GM15510 (cell line): Measurements from ENCODE around the gene DNAJA3.

Experiments used
- POLR2A ChIP-seq: IDR thresholded peaks from 3 replicates; pipeline ENCODE4 v1.6.1; 2011; ENCODE audit warnings: borderline replicate concordance; ENCODE audit not compliant: insufficient read length; ENCODE audit errors: extremely low read depth

Gene DNAJA3

DNA sequence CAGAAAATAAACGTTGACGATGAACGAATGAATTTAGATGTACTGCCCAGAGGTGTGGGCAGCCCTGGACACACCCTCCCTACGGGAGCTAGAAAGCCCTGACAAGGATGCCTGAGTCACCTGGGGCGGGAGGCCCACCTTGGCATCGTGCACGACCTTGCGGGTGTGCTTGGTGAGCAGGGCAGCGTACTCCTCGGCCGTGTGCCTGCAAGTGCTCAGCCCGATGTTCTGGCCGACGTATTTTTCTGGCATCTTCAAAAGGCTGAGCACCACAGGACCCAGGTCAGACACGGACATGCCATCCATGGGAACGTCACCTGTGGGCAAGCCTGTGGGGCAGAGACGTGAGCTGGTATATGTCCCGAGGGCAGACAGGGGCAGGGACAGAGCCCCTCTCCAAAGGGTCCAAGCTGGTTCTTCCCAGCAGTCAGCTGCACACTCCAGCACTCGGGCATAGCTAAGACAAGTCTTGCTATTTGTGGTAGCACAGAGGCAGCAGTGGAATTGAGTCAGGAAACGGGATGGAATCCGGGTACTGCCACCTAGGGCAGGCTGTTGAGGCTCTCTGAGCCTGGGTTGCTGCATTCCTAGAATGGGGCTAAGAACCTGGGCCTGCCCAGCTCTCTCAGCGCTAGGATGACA is 38.0 kb downstream of the DNAJA3 start:
- no peak for TF ChIP-seq POLR2A

DNA sequence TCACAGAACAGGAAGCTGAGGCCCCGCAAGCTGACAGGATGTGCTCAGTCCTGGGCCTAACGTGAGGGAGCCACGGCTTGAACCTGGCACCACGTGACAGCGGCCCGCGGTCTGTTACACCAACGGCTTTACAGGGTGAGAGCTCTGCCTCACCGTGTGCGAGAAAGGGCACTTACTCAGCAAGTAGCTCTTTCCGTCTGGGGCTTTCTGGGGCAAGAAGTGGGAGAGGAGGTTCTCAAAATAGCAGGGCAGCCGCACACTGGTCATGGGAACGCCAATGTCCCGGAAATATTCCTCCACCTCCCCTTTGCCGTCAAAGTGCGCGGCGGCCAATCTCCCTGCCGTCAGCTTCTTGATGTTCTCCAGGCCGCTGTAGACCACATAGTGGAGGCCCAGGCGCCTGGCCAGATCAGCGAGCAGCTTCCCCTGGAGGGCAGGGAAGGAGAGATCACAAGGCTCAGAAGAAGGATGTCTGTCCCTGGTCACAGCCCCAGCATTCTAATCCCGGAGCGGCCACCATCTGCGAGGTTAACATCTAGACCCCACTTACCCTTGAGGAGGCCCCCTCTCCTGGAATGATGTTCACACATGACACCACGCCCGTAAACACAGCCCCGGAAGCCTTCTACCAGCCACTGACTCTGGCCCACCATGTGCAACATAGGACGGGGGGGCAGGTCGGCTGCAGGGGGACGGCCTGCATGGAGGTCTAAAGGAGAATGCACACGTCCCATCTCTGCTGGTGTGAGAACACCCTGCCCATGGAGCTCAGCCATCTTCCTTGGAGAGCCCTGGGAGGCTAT is 40.5 kb downstream of the DNAJA3 start:
- no peak for TF ChIP-seq POLR2A

DNA sequence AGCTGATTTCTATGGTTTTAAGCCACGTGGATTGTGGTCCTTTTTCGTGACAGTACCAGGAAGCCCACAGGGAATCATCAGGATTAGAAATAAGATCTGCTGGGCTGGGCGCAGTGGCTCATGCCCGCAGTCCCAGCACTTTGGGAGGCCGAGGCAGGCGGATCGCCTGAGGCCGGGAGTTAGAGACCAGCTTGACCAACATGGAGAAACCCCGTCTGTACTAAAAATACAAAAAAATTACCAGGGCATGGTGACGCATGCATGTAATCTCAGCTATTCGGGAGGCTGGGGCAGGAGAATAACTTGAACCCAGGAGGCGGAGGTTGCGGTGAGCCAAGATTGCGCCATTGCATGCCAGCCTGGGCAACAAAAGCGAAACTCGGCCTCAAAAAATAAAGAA is 42.2 kb downstream of the DNAJA3 start:
- TF ChIP-seq POLR2A: no peak

GRCh38 chr16:4468972-4469371 is 43.3 kb downstream of the DNAJA3 start:
- TF ChIP-seq POLR2A: no peak

- TF ChIP-seq POLR2A: no peak
These were observed 46.2 kb downstream of the DNAJA3 start for GRCh38 chr16:4471869-4472268.

DNA sequence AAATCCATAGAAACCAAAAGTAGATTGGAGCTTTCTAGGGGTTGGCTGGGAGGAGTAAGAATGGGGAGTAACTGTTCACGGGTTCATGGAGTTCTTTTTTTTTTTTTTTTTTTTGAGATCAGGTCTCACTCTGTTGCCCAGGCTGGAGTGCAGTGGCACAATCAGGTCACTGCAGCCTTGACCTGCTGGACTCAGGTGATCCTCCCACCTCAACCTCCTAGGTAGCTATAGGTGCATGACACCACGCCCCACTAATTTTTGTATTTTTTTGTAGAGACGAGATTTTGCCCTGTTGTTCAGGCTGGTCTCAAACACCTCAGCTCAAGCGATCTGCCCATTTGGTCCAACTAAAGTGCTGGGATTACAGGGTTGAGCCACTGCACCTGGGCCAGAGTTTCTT is 47.2 kb downstream of the DNAJA3 start:
- TF ChIP-seq POLR2A: no peak

DNA sequence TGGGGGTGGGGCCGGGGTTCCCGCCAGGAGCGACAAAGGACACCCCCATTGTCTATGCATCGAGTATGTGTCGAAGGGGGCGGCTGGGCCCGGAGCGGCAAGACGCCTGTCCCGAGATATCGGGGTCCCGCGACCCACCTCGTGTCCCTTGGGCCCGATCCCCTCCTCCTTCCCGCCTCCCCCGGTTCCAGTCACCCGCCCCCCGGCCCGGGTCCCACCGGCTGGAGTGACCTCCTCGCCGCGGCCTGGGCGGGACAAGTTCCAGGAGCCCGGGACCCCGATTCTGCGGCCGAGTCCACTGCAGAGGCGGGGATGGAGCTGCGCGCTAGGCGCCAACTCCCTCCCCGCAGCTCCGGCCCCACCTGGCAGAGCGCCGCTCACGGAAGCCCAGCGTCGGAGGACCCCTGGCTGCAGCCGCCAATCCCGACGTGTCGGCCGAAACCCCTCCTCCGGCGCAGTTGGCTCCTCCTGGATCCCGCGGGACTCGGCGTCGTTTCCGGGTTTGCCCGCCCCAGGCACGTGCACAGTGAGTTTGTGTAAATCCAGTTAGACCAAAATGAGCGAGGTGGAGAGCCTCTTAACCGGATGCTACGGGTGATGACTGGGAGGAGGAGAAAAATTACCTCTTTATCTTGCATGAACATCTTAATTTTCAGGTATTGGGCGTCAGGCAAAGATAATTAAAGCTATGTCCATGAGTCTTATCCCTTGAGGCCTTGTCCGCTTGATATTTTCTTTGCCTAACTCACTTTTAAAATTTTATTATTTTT is 48.7 kb downstream of the DNAJA3 start, which contains the start of gene NMRAL1:
Gene NMRAL1 (minus strand): TSS at position 434 of the 770 bp plus-strand sequence. CDS start 493 bp downstream, outside the sequence.
- TF ChIP-seq POLR2A: peak; percentile 83

DNA sequence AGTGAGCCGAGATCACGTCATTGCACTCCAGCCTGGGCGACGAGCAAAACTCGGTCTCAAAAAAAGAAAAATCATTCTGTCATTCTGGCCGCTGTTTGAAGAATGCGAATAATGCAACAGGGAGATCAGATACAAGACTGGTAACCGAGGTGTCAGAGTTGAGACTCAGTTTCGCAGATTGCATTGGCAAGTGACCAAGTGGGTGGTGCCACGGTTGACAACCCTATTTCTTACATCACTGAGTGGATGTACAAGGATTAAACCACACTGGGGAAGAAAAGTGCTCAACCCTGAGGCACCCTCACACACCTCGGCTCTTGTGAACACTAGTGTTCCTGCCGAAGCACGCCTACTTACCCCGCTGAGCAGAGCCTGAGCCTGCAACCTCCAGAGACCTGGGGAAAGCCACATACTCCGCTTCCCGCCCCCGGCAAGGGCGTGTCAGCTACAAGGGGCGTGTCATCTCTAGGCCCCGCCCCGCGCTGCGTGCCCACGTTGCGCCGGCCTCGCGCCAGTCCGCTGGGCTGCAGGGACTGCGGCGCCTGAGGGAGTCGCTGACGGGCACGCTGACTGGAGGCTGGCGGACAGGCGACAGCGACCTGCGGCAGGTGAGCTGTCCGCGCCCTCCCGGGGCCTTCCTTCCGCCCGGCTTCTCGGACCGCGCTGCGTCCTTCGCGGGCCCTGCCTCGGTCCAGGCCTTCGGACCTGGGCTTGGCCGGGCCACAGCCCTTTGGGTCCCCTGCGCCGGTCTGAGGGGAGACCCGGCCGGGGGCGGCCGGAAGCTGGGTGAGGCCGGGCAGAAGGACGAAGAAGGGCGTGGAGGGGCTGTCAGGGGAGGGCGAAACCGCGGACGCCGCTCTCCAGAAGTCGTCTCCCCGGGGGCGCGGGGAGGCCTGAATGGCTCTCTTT is 50.5 kb downstream of the DNAJA3 start, which contains the start of gene HMOX2:
Gene HMOX2 (plus strand): TSS at position 519 of the 909 bp plus-strand sequence. CDS start 29,127 bp downstream, outside the sequence.
- TF ChIP-seq POLR2A: peak; percentile 98

- no peak for TF ChIP-seq POLR2A
These were observed 52.3 kb downstream of the DNAJA3 start for GRCh38 chr16:4477966-4478365.

DNA sequence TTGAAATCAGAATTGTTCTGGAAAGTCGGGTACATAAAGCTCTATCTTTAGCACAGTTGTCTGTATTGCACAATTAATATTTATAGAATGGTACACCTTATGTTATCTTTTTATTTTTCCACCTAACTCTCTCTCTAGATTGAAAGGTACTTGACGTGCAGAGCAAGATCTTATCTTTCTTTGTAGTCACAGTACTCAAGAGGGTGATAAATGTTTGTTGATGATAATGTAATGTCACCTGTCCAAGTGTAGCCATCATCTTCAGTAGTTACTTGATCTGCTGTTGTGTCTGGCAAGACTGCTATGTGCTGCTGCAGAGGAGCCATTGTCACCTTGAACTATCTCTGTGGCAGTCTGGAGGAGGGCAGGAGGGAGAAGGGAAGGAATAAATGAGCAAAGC is 55.9 kb downstream of the DNAJA3 start:
- no peak for TF ChIP-seq POLR2A

DNA sequence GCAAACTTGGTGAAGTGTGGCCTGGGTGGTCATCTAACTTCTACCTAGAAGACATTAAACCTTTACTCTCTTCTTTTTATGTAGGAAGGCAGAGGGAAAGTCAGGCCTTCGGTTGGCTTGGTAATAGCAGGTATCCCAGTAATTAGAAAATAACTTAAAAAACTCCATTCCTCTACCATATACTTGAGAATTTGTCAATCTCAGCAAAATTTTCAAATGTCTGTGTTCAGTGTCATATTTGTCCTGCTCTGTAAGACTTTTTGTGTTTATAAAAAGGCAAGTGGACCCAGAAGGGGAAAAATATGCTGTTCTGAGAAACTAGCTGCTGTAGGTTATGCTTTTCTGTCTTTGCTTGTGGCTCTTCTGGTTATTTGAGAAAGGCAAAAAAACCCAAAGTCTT is 56.3 kb downstream of the DNAJA3 start:
- no peak for TF ChIP-seq POLR2A

- no peak for TF ChIP-seq POLR2A
These were observed 60.6 kb downstream of the DNAJA3 start for GRCh38 chr16:4486126-4486893.

- no peak for TF ChIP-seq POLR2A
These were observed 62.4 kb downstream of the DNAJA3 start for GRCh38 chr16:4487955-4488498.
